GM12878 (cell line): ENCODE measurements around the gene AP3S2. TPM values are rescaled to one million over a fixed set of nuclear protein-coding genes. Genes with fewer than 3 reads are reported as not detected.

ENCODE experiments used
- ATAC-seq: fragments of 200-7000 bp; cut with Tn5 transposase; 3 replicates; pipeline ENCODE4 v1.9.1; 2020; ENCODE audit warnings: mild to moderate bottlenecking, moderate library complexity
- BruUV-seq: library from RNA; stranded (reverse); fragments of 400-500 nt; replicated peaks from 2 replicates; lab custom pipeline; 2021; lab: Mats Ljungman, UMichigan
- CTCF ChIA-PET: fragments of 300-600 bp; sonication (Branson Sonifier 250); formaldehyde crosslinking; extraction: SDS; loops from one replicate; lab custom pipeline; 2021; ENCODE audit warnings: inconsistent platforms; lab: Yijun Ruan, JAX
- POLR2A ChIA-PET: fragments of 350-600 bp; formaldehyde crosslinking; extraction: SDS; loops from one replicate; lab custom pipeline; 2021; ENCODE audit warnings: inconsistent platforms; lab: Charles Lee
- RAD21 ChIA-PET: fragments of 300-600 bp; sonication (Branson Sonifier 250); formaldehyde crosslinking; loops from one replicate; lab custom pipeline; 2023; ENCODE audit warnings: antibody characterized with exemption; ENCODE audit not compliant: unreplicated experiment; lab: Charles Lee
- SMC1A ChIA-PET: fragments of 300-600 bp; sonication (Branson Sonifier 250); formaldehyde crosslinking; loops from one replicate; lab custom pipeline; 2023; ENCODE audit not compliant: unreplicated experiment, uncharacterized antibody; lab: Charles Lee
- DNase-seq: peaks from one replicate; pipeline ENCODE4 v3.0.0-alpha.2; 2011; ENCODE audit warnings: low read depth, low spot score
- FAIRE-seq: peaks from 3 replicates; lab custom pipeline; 2011; peaks lifted over from hg19 to GRCh38; lab: Jason Lieb, UNC
- H2AFZ ChIP-seq: 2 replicates; pipeline ENCODE4 v1.6.0; 2011; ENCODE audit warnings: low read depth, low read length, control low read depth; ENCODE audit not compliant: control insufficient read depth
- H3K27ac ChIP-seq: 2 replicates; pipeline ENCODE4 v1.5.1; 2011; ENCODE audit warnings: control low read depth; ENCODE audit not compliant: control insufficient read depth, insufficient read depth
- H3K27me3 ChIP-seq, 2 experiments: replicated peaks in 1 of 2; 2 replicates each; pipeline versions ENCODE4 v1.6.0 to v1.6.1; 2011; ENCODE audit warnings: low read length in 1 of 2; ENCODE audit not compliant: control insufficient read depth in 2 of 2, insufficient read depth in 2 of 2
- H3K36me3 ChIP-seq, 2 experiments: 2 replicates each; pipeline ENCODE4 v1.5.1; 2011; ENCODE audit warnings: low read length in 1 of 2; ENCODE audit not compliant: control insufficient read depth in 2 of 2, insufficient read depth in 2 of 2
- H3K4me1 ChIP-seq: 2 replicates; pipeline ENCODE4 v1.6.1; 2011; ENCODE audit warnings: mild to moderate bottlenecking, low read length, moderate library complexity, mixed read lengths; ENCODE audit not compliant: control insufficient read depth, insufficient read depth
- H3K4me2 ChIP-seq: 2 replicates; pipeline ENCODE4 v1.6.0; 2011; ENCODE audit warnings: control low read depth; ENCODE audit not compliant: control insufficient read depth, insufficient read depth
- H3K4me3 ChIP-seq: fragments of 200-600 bp; sonication (generic); 2 replicates; pipeline ENCODE4 v1.5.1; 2016
- H3K79me2 ChIP-seq: 2 replicates; pipeline ENCODE4 v1.6.0; 2011; ENCODE audit warnings: low read length; ENCODE audit not compliant: control insufficient read depth, insufficient read depth
- H3K9ac ChIP-seq: 2 replicates; pipeline ENCODE4 v1.8.0; 2011; ENCODE audit warnings: low read length, control low read depth, mixed read lengths; ENCODE audit not compliant: control insufficient read depth, insufficient read depth
- H3K9me3 ChIP-seq: replicated peaks from 3 replicates; pipeline ENCODE4 v1.5.1; 2011; ENCODE audit warnings: mild to moderate bottlenecking, low read length; ENCODE audit not compliant: control insufficient read depth, insufficient read depth
- H4K20me1 ChIP-seq: 2 replicates; pipeline ENCODE4 v1.6.0; 2011; ENCODE audit not compliant: control insufficient read depth, insufficient read depth
- ATF2 ChIP-seq: IDR thresholded peaks from 2 replicates; pipeline ENCODE4 v1.6.1; 2012; ENCODE audit warnings: low read length, inconsistent platforms
- IRF4 ChIP-seq: IDR thresholded peaks from 2 replicates; pipeline ENCODE4 v1.6.1; 2011; ENCODE audit warnings: low read depth, low read length
- MEF2B ChIP-seq: fragments of 450-650 bp; IDR thresholded peaks from 2 replicates; pipeline ENCODE4 v1.6.1; 2018; ENCODE audit warnings: mild to moderate bottlenecking, moderate library complexity; ENCODE audit not compliant: partially characterized antibody, poor library complexity, severe bottlenecking
- MYB ChIP-seq: fragments of 150-350 bp; IDR thresholded peaks from 2 replicates; pipeline ENCODE4 v1.6.1; 2014; ENCODE audit warnings: mild to moderate bottlenecking, low read depth, low read length, borderline replicate concordance
- ZBTB4 ChIP-seq: fragments of 450-650 bp; formaldehyde crosslinking; IDR thresholded peaks from 2 replicates; pipeline ENCODE4 v1.4.0; 2022; ENCODE audit warnings: mild to moderate bottlenecking, moderate library complexity
- WGBS: methylation state at CpG from one replicate; pipeline ENCODE4 v1.1.6; 2016; ENCODE audit warnings: low lambda C conversion rate; ENCODE audit not compliant: insufficient replicate concordance, insufficient coverage; ENCODE audit errors: missing lambda C conversion rate; 5-methylcytosine and 5-hydroxymethylcytosine counted together
- in situ Hi-C: fragments of 300-500 bp; cut with MboI; formaldehyde crosslinking; loops from 9 replicates; pipeline ENCODE4 v1.14.3; 2018; ENCODE audit warnings: mixed read lengths
- intact Hi-C: fragments of 100-400 bp; cut with micrococcal nuclease; formaldehyde crosslinking; loops from one replicate; pipeline ENCODE4 v1.14.2; 2022; ENCODE audit not compliant: unreplicated experiment
- polyA plus RNA-seq, 11 experiments: library from polyadenylated mRNA; depleted of rRNA in 4 of 11; unstranded in 6 of 11; stranded (reverse) in 5 of 11; fragments of >200 nt; fragmentation: Nextera tagmentation in 4 of 11; fragmentation: Illumina TruSeq in 1 of 11; extraction: Ambion mirVana in 4 of 11; extraction: Trizol in 1 of 11; gene quantifications; 1 replicate in 1 of 11; 2 replicates in 10 of 11; pipeline versions ENCODE4 v1.2.1 to v1.2.3, GENCODE V29; 2011 to 2016; ENCODE audit warnings: inconsistent platforms in 2 of 11, missing spikeins in 2 of 11, low read depth in 1 of 11
- total RNA-seq, 4 experiments: library from RNA; depleted of rRNA in 3 of 4; stranded (reverse); fragments of >200 nt in 3 of 4; fragmentation: Illumina TruSeq in 1 of 4; extraction: Trizol in 1 of 4; gene quantifications; 2 replicates each; pipeline versions ENCODE4 v1.2.1 to v1.2.3, GENCODE V29; 2013 to 2021

The AP3S2 gene
- total and polyA plus RNA-seq, 10 of the 15 experiments (the other 5 are each of a cell fraction or from before 2014, with no cell fraction given) = 10.0 to 43.6 (median 26.0) TPM

- in situ Hi-C loops = no loop called here
- no peaks in the 10 kb centered on the region for H4K20me1 ChIP-seq
- ATAC-seq (no peak), FAIRE-seq (no peak), DNase-seq (no peak)
- no TSS peak for BruUV-seq
- H3K36me3 ChIP-seq = peaks cover 11 to 18% of the 10 kb centered on the region in 2 experiments; a peak in 3 of 4 replicates
- ChIA-PET CTCF (no interaction called here), POLR2A (no interaction called here), RAD21 (no interaction called here), SMC1A (interaction anchor here (1.6 kb wide), 1 partner anchor 41 kb away, joined by 4 read pairs; no protein-coding TSS in a partner anchor)
- H3K27ac ChIP-seq = no peak overlapping the region
- intact Hi-C loops = no loop called here
- H3K9me3 ChIP-seq = no peaks in the 10 kb centered on the region
- H3K4me2 ChIP-seq = no peak overlapping the region
- H3K27me3 ChIP-seq = no peaks in the 10 kb centered on the region
- WGBS = 100% methylated on average over 7 of the region's 7 CpGs
- H3K9ac ChIP-seq = no peak overlapping the region
- no peaks in the 10 kb centered on the region for H3K79me2 ChIP-seq
- H3K4me1 ChIP-seq = peaks cover 7% of the 10 kb centered on the region
- TF ChIP-seq ATF2 = no peak
- no peak for TF ChIP-seq IRF4
- TF ChIP-seq MYB = no peak
- no peak for TF ChIP-seq MEF2B
- TF ChIP-seq ZBTB4 (CRISPR knock-in tag) = no peak
- no peak overlapping the region for H3K4me3 ChIP-seq
- no peak overlapping the region for H2AFZ ChIP-seq
These were observed 59.8 kb downstream of the AP3S2 start for GRCh38 chr15:89833966-89834365.
